T-helper 1 cell treated with Interleukin-12 subunit alpha and Interleukin-12 subunit beta and Interleukin-4 antibody, amounts not matched to agents 30 ng/mL and 1 ng/mL, for 36 hours (primary cell): Measurements from ENCODE around the gene IL4R. TPM values are rescaled to one million over a fixed set of nuclear protein-coding genes. Genes with fewer than 3 reads are reported as not detected.

Experiments used
- intact Hi-C: fragments of 100-400 bp; cut with micrococcal nuclease; formaldehyde crosslinking; loops from one replicate; pipeline ENCODE4 v1.15.1; 2024
- total RNA-seq: library from RNA; stranded (reverse); gene quantifications from 2 replicates; pipeline ENCODE4 v1.2.3, GENCODE V29; 2022

Gene IL4R
- total RNA-seq, 1 donor from 2014 or later: 472 TPM

GRCh38 chr16:27314161-27314723 lies 468 bp downstream of the IL4R start:
- intact Hi-C loops: loop anchor here (1.0 kb wide), 1 partner anchor 79 kb away; no protein-coding TSS in a partner anchor

GRCh38 chr16:27314986-27315332 lies 1.2 kb downstream of the IL4R start:
- intact Hi-C loops: loop anchor here (1.0 to 5.0 kb wide), 6 partner anchors 52 to 237 kb away; partner anchors contain the start of genes KATNIP and KDM8

GRCh38 chr16:27315333-27316037 lies 1.7 kb downstream of the IL4R start:
- intact Hi-C loops: loop anchor here (1.0 to 5.0 kb wide), 5 partner anchors 52 to 237 kb away; partner anchors contain the start of genes KATNIP and KDM8

- intact Hi-C loops: loop anchor here (5.0 kb wide), 1 partner anchor 236 kb away; the partner anchor contains the start of gene KATNIP
These were observed 2.4 kb downstream of the IL4R start for GRCh38 chr16:27316038-27316680.

GRCh38 chr16:27317320-27317719 lies 3.5 kb downstream of the IL4R start:
- intact Hi-C loops: loop anchor here (5.0 kb wide), 1 partner anchor 235 kb away; the partner anchor contains the start of gene KATNIP

GRCh38 chr16:27317738-27318391 lies 4.1 kb downstream of the IL4R start:
- intact Hi-C loops: loop anchor here (2.0 to 5.0 kb wide), 3 partner anchors 83 to 234 kb away; partner anchors contain the start of genes IL21R and KATNIP

GRCh38 chr16:27318392-27319256 lies 4.8 kb downstream of the IL4R start:
- intact Hi-C loops: loop anchor here (2.0 to 5.0 kb wide), 3 partner anchors 84 to 234 kb away; partner anchors contain the start of genes IL21R and KATNIP

- intact Hi-C loops: loop anchor here (2.0 to 5.0 kb wide), 3 partner anchors 83 to 233 kb away; partner anchors contain the start of genes IL21R and KATNIP
These were observed 5.6 kb downstream of the IL4R start for GRCh38 chr16:27319257-27319965.

GRCh38 chr16:27320261-27321012 lies 6.7 kb downstream of the IL4R start:
- intact Hi-C loops: no loop called here

- intact Hi-C loops: no loop called here
These were observed 7.5 kb downstream of the IL4R start for GRCh38 chr16:27321013-27321915.

- intact Hi-C loops: no loop called here
These were observed 9.3 kb downstream of the IL4R start for GRCh38 chr16:27322858-27323780.

- intact Hi-C loops: no loop called here
These were observed 10.2 kb downstream of the IL4R start for GRCh38 chr16:27323781-27324561.

- intact Hi-C loops: no loop called here
These were observed 11.1 kb downstream of the IL4R start for GRCh38 chr16:27324851-27325301.

GRCh38 chr16:27325736-27326135 lies 12.0 kb downstream of the IL4R start:
- intact Hi-C loops: no loop called here

GRCh38 chr16:27326251-27326650 lies 12.5 kb downstream of the IL4R start:
- intact Hi-C loops: no loop called here
